GM12878 (cell line): ENCODE results near the gene ERC2. TPM values are rescaled to one million over a fixed set of nuclear protein-coding genes. Genes with fewer than 3 reads are reported as not detected.

ENCODE experiments used
- ATAC-seq: fragments of 200-7000 bp; cut with Tn5 transposase; 3 replicates; pipeline ENCODE4 v1.9.1; 2020; ENCODE audit warnings: mild to moderate bottlenecking, moderate library complexity
- BruUV-seq: library from RNA; stranded (reverse); fragments of 400-500 nt; replicated peaks from 2 replicates; lab custom pipeline; 2021; lab: Mats Ljungman, UMichigan
- CTCF ChIA-PET: fragments of 300-600 bp; sonication (Branson Sonifier 250); formaldehyde crosslinking; extraction: SDS; loops from one replicate; lab custom pipeline; 2021; ENCODE audit warnings: inconsistent platforms; lab: Yijun Ruan, JAX
- POLR2A ChIA-PET: fragments of 350-600 bp; formaldehyde crosslinking; extraction: SDS; loops from one replicate; lab custom pipeline; 2021; ENCODE audit warnings: inconsistent platforms; lab: Charles Lee
- RAD21 ChIA-PET: fragments of 300-600 bp; sonication (Branson Sonifier 250); formaldehyde crosslinking; loops from one replicate; lab custom pipeline; 2023; ENCODE audit warnings: antibody characterized with exemption; ENCODE audit not compliant: unreplicated experiment; lab: Charles Lee
- SMC1A ChIA-PET: fragments of 300-600 bp; sonication (Branson Sonifier 250); formaldehyde crosslinking; loops from one replicate; lab custom pipeline; 2023; ENCODE audit not compliant: unreplicated experiment, uncharacterized antibody; lab: Charles Lee
- DNase-seq: peaks from one replicate; pipeline ENCODE4 v3.0.0-alpha.2; 2011; ENCODE audit warnings: low read depth, low spot score
- FAIRE-seq: peaks from 3 replicates; lab custom pipeline; 2011; peaks lifted over from hg19 to GRCh38; lab: Jason Lieb, UNC
- H2AFZ ChIP-seq: 2 replicates; pipeline ENCODE4 v1.6.0; 2011; ENCODE audit warnings: low read depth, low read length, control low read depth; ENCODE audit not compliant: control insufficient read depth
- H3K27ac ChIP-seq: 2 replicates; pipeline ENCODE4 v1.5.1; 2011; ENCODE audit warnings: control low read depth; ENCODE audit not compliant: control insufficient read depth, insufficient read depth
- H3K27me3 ChIP-seq, 2 experiments: replicated peaks in 1 of 2; 2 replicates each; pipeline versions ENCODE4 v1.6.0 to v1.6.1; 2011; ENCODE audit warnings: low read length in 1 of 2; ENCODE audit not compliant: control insufficient read depth in 2 of 2, insufficient read depth in 2 of 2
- H3K36me3 ChIP-seq, 2 experiments: 2 replicates each; pipeline ENCODE4 v1.5.1; 2011; ENCODE audit warnings: low read length in 1 of 2; ENCODE audit not compliant: control insufficient read depth in 2 of 2, insufficient read depth in 2 of 2
- H3K4me1 ChIP-seq: 2 replicates; pipeline ENCODE4 v1.6.1; 2011; ENCODE audit warnings: mild to moderate bottlenecking, low read length, moderate library complexity, mixed read lengths; ENCODE audit not compliant: control insufficient read depth, insufficient read depth
- H3K4me2 ChIP-seq: 2 replicates; pipeline ENCODE4 v1.6.0; 2011; ENCODE audit warnings: control low read depth; ENCODE audit not compliant: control insufficient read depth, insufficient read depth
- H3K4me3 ChIP-seq: fragments of 200-600 bp; sonication (generic); 2 replicates; pipeline ENCODE4 v1.5.1; 2016
- H3K79me2 ChIP-seq: 2 replicates; pipeline ENCODE4 v1.6.0; 2011; ENCODE audit warnings: low read length; ENCODE audit not compliant: control insufficient read depth, insufficient read depth
- H3K9ac ChIP-seq: 2 replicates; pipeline ENCODE4 v1.8.0; 2011; ENCODE audit warnings: low read length, control low read depth, mixed read lengths; ENCODE audit not compliant: control insufficient read depth, insufficient read depth
- H3K9me3 ChIP-seq: replicated peaks from 3 replicates; pipeline ENCODE4 v1.5.1; 2011; ENCODE audit warnings: mild to moderate bottlenecking, low read length; ENCODE audit not compliant: control insufficient read depth, insufficient read depth
- H4K20me1 ChIP-seq: 2 replicates; pipeline ENCODE4 v1.6.0; 2011; ENCODE audit not compliant: control insufficient read depth, insufficient read depth
- BHLHE40 ChIP-seq, 2 experiments: fragments of 450-650 bp in 1 of 2; IDR thresholded peaks; 2 replicates each; pipeline ENCODE4 v1.6.1; 2011 to 2017; ENCODE audit warnings: low read depth in 2 of 2, borderline replicate concordance in 1 of 2, improper control_type of control experiment in 1 of 2, low read length in 1 of 2, mild to moderate bottlenecking in 1 of 2
- E2F8 ChIP-seq: fragments of 450-650 bp; IDR thresholded peaks from 2 replicates; pipeline ENCODE4 v1.6.1; 2018; ENCODE audit warnings: mild to moderate bottlenecking, low read depth, moderate library complexity; ENCODE audit not compliant: partially characterized antibody
- ELK1 ChIP-seq: IDR thresholded peaks from 2 replicates; pipeline ENCODE4 v1.6.1; 2012; ENCODE audit warnings: low read depth, low read length, improper control_type of control experiment
- ETV6 ChIP-seq, 2 experiments: fragments of 450-650 bp in 1 of 2; IDR thresholded peaks in 1 of 2; conservative IDR thresholded peaks in 1 of 2; 2 replicates each; pipeline ENCODE4 v1.6.1; 2014; ENCODE audit warnings: antibody characterized with exemption in 1 of 2, borderline replicate concordance in 1 of 2, low read depth in 1 of 2, mild to moderate bottlenecking in 1 of 2, moderate library complexity in 1 of 2
- HDAC2 ChIP-seq: fragments of 200-600 bp; sonication (generic); IDR thresholded peaks from 2 replicates; pipeline ENCODE4 v1.6.1; 2017
- HSF1 ChIP-seq: fragments of 150-350 bp; IDR thresholded peaks from 2 replicates; pipeline ENCODE4 v1.6.1; 2014; ENCODE audit warnings: mild to moderate bottlenecking, low read depth, low read length
- IRF3 ChIP-seq: fragments of 450-650 bp; IDR thresholded peaks from 2 replicates; pipeline ENCODE4 v1.6.1; 2014; ENCODE audit warnings: mild to moderate bottlenecking
- KLF5 ChIP-seq: fragments of 450-650 bp; IDR thresholded peaks from 2 replicates; pipeline ENCODE4 v1.6.1; 2014; ENCODE audit warnings: mild to moderate bottlenecking; ENCODE audit not compliant: partially characterized antibody
- NKRF ChIP-seq: fragments of 450-650 bp; conservative IDR thresholded peaks from 2 replicates; pipeline ENCODE4 v1.6.1; 2017; ENCODE audit warnings: mild to moderate bottlenecking, moderate library complexity
- PML ChIP-seq: IDR thresholded peaks from 2 replicates; pipeline ENCODE4 v1.6.1; 2012; ENCODE audit warnings: low read length, inconsistent platforms
- SMAD1 ChIP-seq: fragments of 450-650 bp; IDR thresholded peaks from 2 replicates; pipeline ENCODE4 v1.6.1; 2018; ENCODE audit warnings: mild to moderate bottlenecking, low read depth; ENCODE audit not compliant: partially characterized antibody
- SMAD5 ChIP-seq: IDR thresholded peaks from 2 replicates; pipeline ENCODE4 v1.6.1; 2016; ENCODE audit warnings: antibody characterized with exemption, low read depth
- TCF12 ChIP-seq: IDR thresholded peaks from 2 replicates; pipeline ENCODE4 v1.6.1; 2011; ENCODE audit warnings: low read depth, mild to moderate bottlenecking, low read length
- TCF3 ChIP-seq: IDR thresholded peaks from 2 replicates; pipeline ENCODE4 v1.6.1; 2012; ENCODE audit warnings: low read depth, mild to moderate bottlenecking, low read length, borderline replicate concordance; ENCODE audit not compliant: insufficient read depth
- ZNF217 ChIP-seq: fragments of 450-650 bp; IDR thresholded peaks from 2 replicates; pipeline ENCODE4 v1.6.1; 2017; ENCODE audit warnings: antibody characterized with exemption, mild to moderate bottlenecking
- ZNF622 ChIP-seq: fragments of 450-650 bp; IDR thresholded peaks from 2 replicates; pipeline ENCODE4 v1.6.1; 2017; ENCODE audit warnings: mild to moderate bottlenecking, inconsistent platforms
- ZSCAN29 ChIP-seq: fragments of 450-650 bp; IDR thresholded peaks from 2 replicates; pipeline ENCODE4 v1.6.1; 2017; ENCODE audit warnings: mild to moderate bottlenecking, moderate library complexity
- WGBS: methylation state at CpG from one replicate; pipeline ENCODE4 v1.1.6; 2016; ENCODE audit warnings: low lambda C conversion rate; ENCODE audit not compliant: insufficient replicate concordance, insufficient coverage; ENCODE audit errors: missing lambda C conversion rate; 5-methylcytosine and 5-hydroxymethylcytosine counted together
- in situ Hi-C: fragments of 300-500 bp; cut with MboI; formaldehyde crosslinking; loops from 9 replicates; pipeline ENCODE4 v1.14.3; 2018; ENCODE audit warnings: mixed read lengths
- intact Hi-C: fragments of 100-400 bp; cut with micrococcal nuclease; formaldehyde crosslinking; loops from one replicate; pipeline ENCODE4 v1.14.2; 2022; ENCODE audit not compliant: unreplicated experiment
- polyA plus RNA-seq, 11 experiments: library from polyadenylated mRNA; depleted of rRNA in 4 of 11; unstranded in 6 of 11; stranded (reverse) in 5 of 11; fragments of >200 nt; fragmentation: Nextera tagmentation in 4 of 11; fragmentation: Illumina TruSeq in 1 of 11; extraction: Ambion mirVana in 4 of 11; extraction: Trizol in 1 of 11; gene quantifications; 1 replicate in 1 of 11; 2 replicates in 10 of 11; pipeline versions ENCODE4 v1.2.1 to v1.2.3, GENCODE V29; 2011 to 2016; ENCODE audit warnings: inconsistent platforms in 2 of 11, missing spikeins in 2 of 11, low read depth in 1 of 11
- total RNA-seq, 4 experiments: library from RNA; depleted of rRNA in 3 of 4; stranded (reverse); fragments of >200 nt in 3 of 4; fragmentation: Illumina TruSeq in 1 of 4; extraction: Trizol in 1 of 4; gene quantifications; 2 replicates each; pipeline versions ENCODE4 v1.2.1 to v1.2.3, GENCODE V29; 2013 to 2021

ERC2 gene
- total and polyA plus RNA-seq, 10 of the 15 experiments (the other 5 are each of a cell fraction or from before 2014, with no cell fraction given): 0.06 to 1.4 (median 0.12) TPM; not detected in 3

GRCh38 chr3:55795296-55795695, 673.0 kb downstream of the ERC2 start:
- ATAC-seq: no peak
- no peak overlapping the region for H3K4me3 ChIP-seq
- H3K36me3 ChIP-seq: no peaks in the 10 kb centered on the region
- no peaks in the 10 kb centered on the region for H3K4me1 ChIP-seq
- H3K79me2 ChIP-seq: no peaks in the 10 kb centered on the region
- no peak for DNase-seq
- ChIA-PET CTCF (no interaction called here), SMC1A (no interaction called here), RAD21 (no interaction called here), POLR2A (no interaction called here)
- intact Hi-C loops (no loop called here), in situ Hi-C loops (no loop called here)
- BruUV-seq: no TSS peak
- H3K27me3 ChIP-seq: no peaks in the 10 kb centered on the region; a peak in 2 of 4 replicates
- no peak for FAIRE-seq
- 41% methylated on average over 6 of the region's 6 CpGs for WGBS
- no peaks in the 10 kb centered on the region for H3K9me3 ChIP-seq
- H3K9ac ChIP-seq: no peak overlapping the region
- H4K20me1 ChIP-seq: no peaks in the 10 kb centered on the region
- H2AFZ ChIP-seq: no peak overlapping the region
- H3K27ac ChIP-seq: no peak overlapping the region
- H3K4me2 ChIP-seq: no peak overlapping the region
- no peak for TF ChIP-seq SMAD5
- TF ChIP-seq ETV6 (conservative IDR thresholded peaks at IDR 0.05 in 1 of 2, IDR thresholded peaks at IDR 0.05 in 1 of 2; ENCODE audit: borderline replicate concordance in 1 of 2, low read depth in 1 of 2): no peak
- TF ChIP-seq PML: no peak
- no peak for TF ChIP-seq KLF5
- no peak for TF ChIP-seq E2F8
- TF ChIP-seq NKRF: no peak
- no peak for TF ChIP-seq TCF3
- TF ChIP-seq ZNF217: no peak
- TF ChIP-seq ELK1: no peak
- TF ChIP-seq IRF3: no peak
- TF ChIP-seq HSF1: no peak
- no peak for TF ChIP-seq SMAD1
- TF ChIP-seq BHLHE40 (IDR thresholded peaks at IDR 0.05; ENCODE audit: borderline replicate concordance in 1 of 2, low read depth in 2 of 2, low read length in 1 of 2): no peak
- TF ChIP-seq TCF12: no peak
- no peak for TF ChIP-seq HDAC2
- TF ChIP-seq ZSCAN29: no peak
- no peak for TF ChIP-seq ZNF622
